K562 (cell line): ENCODE data around the gene EIF4E3. TPM values are rescaled to one million over a fixed set of nuclear protein-coding genes. Genes with fewer than 3 reads are reported as not detected.

Source experiments
- ATAC-seq: fragments of 200-7000 bp; cut with Tn5 transposase; 3 replicates; pipeline ENCODE4 v1.9.1; 2020; ENCODE audit warnings: moderate library complexity
- BruUV-seq: library from RNA; stranded (reverse); fragments of 400-500 nt; replicated peaks from 2 replicates; lab custom pipeline; 2021; lab: Mats Ljungman, UMichigan
- CTCF ChIA-PET: fragments of 300-600 bp; formaldehyde crosslinking; extraction: SDS; loops from one replicate; lab custom pipeline; 2021; ENCODE audit warnings: low intra/inter-chr PET ratio; lab: Yijun Ruan, JAX
- POLR2A ChIA-PET: fragments of 300-600, 350-650 bp; sonication (Branson Sonifier 250); formaldehyde crosslinking; extraction: SDS; loops from one replicate; lab custom pipeline; 2021; ENCODE audit warnings: antibody characterized with exemption, inconsistent platforms; lab: Yijun Ruan, JAX
- DNase-seq, 4 experiments: peaks; one replicate each; pipeline versions ENCODE4 v3.0.0 to v3.0.0-alpha.2; 2011 to 2018; ENCODE audit warnings: low spot score in 3 of 4, mixed read lengths in 3 of 4; ENCODE audit errors: extremely low read depth in 1 of 4
- FAIRE-seq: peaks from 2 replicates; lab custom pipeline; 2011; peaks lifted over from hg19 to GRCh38; lab: Jason Lieb, UNC
- H2AFZ ChIP-seq: 2 replicates; pipeline ENCODE4 v1.6.0; 2011; ENCODE audit warnings: low read depth, low read length, control low read depth, inconsistent platforms
- H3K27ac ChIP-seq: fragments of 200-600 bp; 3 replicates; pipeline ENCODE4 v1.8.0; 2011; ENCODE audit warnings: low read depth, mild to moderate bottlenecking, control low read depth, inconsistent platforms, low read length, moderate library complexity, mixed read lengths; ENCODE audit errors: extremely low read depth
- H3K27me3 ChIP-seq, 2 experiments: fragments of 300-600 bp in 1 of 2; 2 replicates in 1 of 2; 3 replicates in 1 of 2; pipeline versions ENCODE4 v1.6.0 to v1.8.0; 2011; ENCODE audit warnings: inconsistent platforms in 2 of 2, low read length in 2 of 2, mild to moderate bottlenecking in 1 of 2, mixed read lengths in 1 of 2, moderate library complexity in 1 of 2; ENCODE audit not compliant: control insufficient read depth in 2 of 2, insufficient read depth in 2 of 2
- H3K36me3 ChIP-seq: fragments of 300-600 bp; 3 replicates; pipeline ENCODE4 v1.8.0; 2011; ENCODE audit warnings: mild to moderate bottlenecking, low read length, inconsistent platforms; ENCODE audit not compliant: control insufficient read depth, insufficient read depth
- H3K4me1 ChIP-seq, 2 experiments: fragments of 200-600 bp in 1 of 2; replicated peaks in 1 of 2; 2 replicates in 1 of 2; 3 replicates in 1 of 2; pipeline versions ENCODE4 v1.5.1 to v1.8.0; 2011; ENCODE audit warnings: inconsistent platforms in 2 of 2, low read length in 2 of 2, mild to moderate bottlenecking in 1 of 2, mixed read lengths in 1 of 2, moderate library complexity in 1 of 2; ENCODE audit not compliant: control insufficient read depth in 2 of 2, insufficient read depth in 2 of 2
- H3K4me2 ChIP-seq: 2 replicates; pipeline ENCODE4 v1.6.1; 2011; ENCODE audit warnings: low read length, control low read depth, inconsistent platforms, mixed read lengths; ENCODE audit not compliant: insufficient read depth
- H3K4me3 ChIP-seq: fragments of 200-600 bp; sonication (generic), shearing (Covaris generic); 2 replicates; pipeline ENCODE4 v1.5.1; 2016; ENCODE audit warnings: control low read depth, inconsistent platforms
- H3K79me2 ChIP-seq: fragments of 200-600 bp; 3 replicates; pipeline ENCODE4 v1.8.0; 2011; ENCODE audit warnings: low read length, inconsistent platforms; ENCODE audit not compliant: control insufficient read depth, insufficient read depth
- H3K9ac ChIP-seq, 2 experiments: 2 replicates each; pipeline versions ENCODE4 v1.6.0 to v1.6.1; 2011; ENCODE audit warnings: low read depth in 2 of 2, low read length in 2 of 2, control low read depth in 1 of 2, inconsistent platforms in 1 of 2, mild to moderate bottlenecking in 1 of 2, mixed read lengths in 1 of 2; ENCODE audit not compliant: insufficient read depth in 1 of 2
- H3K9me1 ChIP-seq: one replicate; pipeline ENCODE4 v1.6.0; 2011; ENCODE audit warnings: inconsistent platforms, mild to moderate bottlenecking, low read length, moderate library complexity; ENCODE audit not compliant: control insufficient read depth, insufficient read depth
- H3K9me3 ChIP-seq: replicated peaks from 2 replicates; pipeline ENCODE4 v1.5.1; 2011; ENCODE audit warnings: low read depth, low read length, inconsistent platforms; ENCODE audit not compliant: control insufficient read depth, insufficient read depth
- H4K20me1 ChIP-seq: replicated peaks from 2 replicates; pipeline ENCODE4 v1.6.1; 2011; ENCODE audit warnings: low read length, inconsistent platforms, mixed read lengths; ENCODE audit not compliant: control insufficient read depth, insufficient read depth
- CHD7 ChIP-seq: fragments of 200-600 bp; sonication (generic); IDR thresholded peaks from one replicate; pipeline ENCODE4 v1.6.1; 2012; ENCODE audit warnings: mild to moderate bottlenecking, low read depth, low read length, inconsistent platforms
- MTF1 ChIP-seq: fragments of 250-450 bp; sonication (Bioruptor Pico); IDR thresholded peaks from 2 replicates; pipeline ENCODE4 v1.9.0; 2021; ENCODE audit warnings: moderate library complexity, mild to moderate bottlenecking, inconsistent platforms, borderline replicate concordance
- SRSF7 ChIP-seq: fragments of 200-400 bp; formaldehyde crosslinking; optimal IDR thresholded peaks from 2 replicates; pipeline ENCODE3; 2017; ENCODE audit warnings: mild to moderate bottlenecking, low read depth, low read length
- UBTF ChIP-seq, 2 experiments: IDR thresholded peaks; 2 replicates each; pipeline ENCODE4 v1.6.1; 2012; ENCODE audit warnings: improper control_type of control experiment in 2 of 2, low read depth in 2 of 2, low read length in 2 of 2, borderline replicate concordance in 1 of 2
- ZNF280B ChIP-seq: fragments of 250-450 bp; sonication (Bioruptor Pico); IDR thresholded peaks from 2 replicates; pipeline ENCODE4 v1.5.1; 2021; ENCODE audit warnings: mild to moderate bottlenecking
- ZNF354B ChIP-seq: fragments of 250-450 bp; sonication (Bioruptor Pico); IDR thresholded peaks from 2 replicates; pipeline ENCODE4 v1.4.0; 2020
- whole genome bisulfite sequencing: fragments of 100-300 bp; shearing (Covaris generic); methylation state at CpG from one replicate; pipeline ENCODE4 v1.1.6; 2016; ENCODE audit warnings: low coverage, mixed read lengths; ENCODE audit not compliant: insufficient coverage; ENCODE audit errors: missing lambda C conversion rate; 5-methylcytosine and 5-hydroxymethylcytosine counted together
- in situ Hi-C: fragments of 300-500 bp; cut with MboI; formaldehyde crosslinking; loops from 4 replicates; pipeline ENCODE4 v1.15.0; 2018; ENCODE audit warnings: inconsistent platforms, mixed read lengths
- intact Hi-C: fragments of 100-400 bp; cut with micrococcal nuclease; formaldehyde crosslinking; loops from 2 replicates; pipeline ENCODE4 v1.14.2; 2022
- polyA plus RNA-seq, 8 experiments: library from polyadenylated mRNA; depleted of rRNA in 4 of 8; stranded (reverse) in 5 of 8; unstranded in 3 of 8; fragments of >200 nt; fragmentation: Nextera tagmentation in 2 of 8; fragmentation: Illumina TruSeq in 1 of 8; extraction: Ambion mirVana in 2 of 8; extraction: Trizol in 1 of 8; gene quantifications; 2 replicates each; pipeline versions ENCODE4 v1.2.1 to v1.2.3, GENCODE V29; 2011 to 2014; ENCODE audit warnings: inconsistent platforms in 1 of 8, missing spikeins in 1 of 8
- total RNA-seq, 7 experiments: library from RNA; depleted of rRNA in 6 of 7; stranded (reverse); fragments of >200 nt in 6 of 7; fragmentation: Illumina TruSeq in 2 of 7; extraction: Trizol in 2 of 7; gene quantifications; 2 replicates each; pipeline versions ENCODE4 v1.2.1 to v1.2.3, GENCODE V29; 2011 to 2021; ENCODE audit warnings: low replicate concordance in 1 of 7

EIF4E3 gene
- total and polyA plus RNA-seq, 9 of the 15 experiments (the other 6 are each of a cell fraction or from before 2014, with no cell fraction given), result 0.18 to 2.5 (median 1.1) TPM

GRCh38 chr3:71636001-71636400 is 89.2 kb downstream of the EIF4E3 start:
- no TSS peak for BruUV-seq
- DNase-seq (no peak), FAIRE-seq (no peak), ATAC-seq (no peak)
- no peaks in the 10 kb centered on the region for H3K79me2 ChIP-seq
- POLR2A ChIA-PET, result interaction anchor here (0.6 kb wide), 1 partner anchor 840 kb away, joined by 3 read pairs; no protein-coding TSS in a partner anchor
- no peak overlapping the region for H3K4me2 ChIP-seq
- no peak overlapping the region for H3K4me3 ChIP-seq
- H3K36me3 ChIP-seq, result no peaks in the 10 kb centered on the region
- no peak overlapping the region for H2AFZ ChIP-seq
- 5% methylated on average over 9 of the region's 9 CpGs for WGBS
- CTCF ChIA-PET, result no interaction called here
- no peaks in the 10 kb centered on the region for H3K4me1 ChIP-seq
- no peaks in the 10 kb centered on the region for H4K20me1 ChIP-seq
- no peak overlapping the region for H3K9ac ChIP-seq
- no peak overlapping the region for H3K27ac ChIP-seq
- H3K9me1 ChIP-seq, result no peaks in the 10 kb centered on the region
- intact Hi-C loops (no loop called here), in situ Hi-C loops (no loop called here)
- H3K27me3 ChIP-seq, result peaks cover 7 to 14% of the 10 kb centered on the region in 2 experiments; a peak in 4 of 5 replicates
- no peaks in the 10 kb centered on the region for H3K9me3 ChIP-seq
- TF ChIP-seq ZNF354B (no peak), MTF1 (no peak), SRSF7 (no peak), ZNF280B (no peak), CHD7 (no peak), UBTF (IDR thresholded peaks at IDR 0.05; ENCODE audit: borderline replicate concordance in 1 of 2, low read depth in 2 of 2, low read length in 2 of 2) (no peak)
